Esophagus squamous epithelium (tissue), 4 donors: ENCODE results near the gene TAL2.

Source experiments
- CTCF ChIP-seq, 6 experiments: fragments of 450-650 bp in 4 of 6; fragments of 200-600 bp in 2 of 6; sonication (generic) in 2 of 6; IDR thresholded peaks; one replicate each; pipeline ENCODE4 v1.5.1; 2016 to 2019; ENCODE audit warnings: antibody characterized with exemption in 6 of 6, mild to moderate bottlenecking in 4 of 6, moderate library complexity in 4 of 6
- POLR2A ChIP-seq, 4 donors: fragments of 450-650 bp; IDR thresholded peaks; one replicate each; pipeline ENCODE4 v1.6.1; 2017; ENCODE audit warnings: antibody characterized with exemption in 4 of 4, mild to moderate bottlenecking in 4 of 4, moderate library complexity in 3 of 4

GRCh38 chr9:105633411-105633810 lies 28.8 kb upstream of the TAL2 start:
- no peak for TF ChIP-seq CTCF (IDR thresholded peaks at IDR 0.05)
- no peak for TF ChIP-seq POLR2A (IDR thresholded peaks at IDR 0.05)
